SIG-M5 (cell line): ENCODE measurements around the gene TMBIM1.

Experiments used
- DNase-seq: peaks from one replicate; lab custom pipeline; 2025; lab: John Stamatoyannopoulos, UW

TMBIM1 gene

GRCh38 chr2:218257390-218257981 is 34.8 kb downstream of the TMBIM1 start:
- DNase-seq = peak; percentile 93

GRCh38 chr2:218256612-218257350 is 35.5 kb downstream of the TMBIM1 start:
- no peak for DNase-seq

- DNase-seq = no peak
Measured at GRCh38 chr2:218255446-218255845, 36.9 kb downstream of the TMBIM1 start.

DNA sequence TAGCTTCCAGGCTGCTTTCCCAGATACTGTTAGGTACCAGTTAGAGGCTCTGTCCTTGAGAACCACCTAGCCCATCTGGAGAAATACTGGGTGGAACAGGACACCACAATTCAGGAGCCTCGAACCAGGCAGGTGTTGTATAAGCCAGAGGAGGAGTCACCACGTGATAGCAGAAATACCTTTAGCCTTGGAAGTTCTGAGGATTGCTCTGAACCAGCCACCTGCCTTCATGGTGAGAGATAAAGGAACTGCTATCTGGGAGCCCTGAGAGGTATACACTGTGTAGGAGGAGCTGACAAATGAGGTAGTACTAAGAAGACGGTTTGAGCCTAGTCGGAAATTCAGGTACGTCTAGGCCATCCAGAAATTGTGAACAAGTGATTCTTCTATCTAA is 39.1 kb downstream of the TMBIM1 start:
- DNase-seq = no peak

GRCh38 chr2:218252509-218253231 is 39.6 kb downstream of the TMBIM1 start:
- DNase-seq = no peak

DNA sequence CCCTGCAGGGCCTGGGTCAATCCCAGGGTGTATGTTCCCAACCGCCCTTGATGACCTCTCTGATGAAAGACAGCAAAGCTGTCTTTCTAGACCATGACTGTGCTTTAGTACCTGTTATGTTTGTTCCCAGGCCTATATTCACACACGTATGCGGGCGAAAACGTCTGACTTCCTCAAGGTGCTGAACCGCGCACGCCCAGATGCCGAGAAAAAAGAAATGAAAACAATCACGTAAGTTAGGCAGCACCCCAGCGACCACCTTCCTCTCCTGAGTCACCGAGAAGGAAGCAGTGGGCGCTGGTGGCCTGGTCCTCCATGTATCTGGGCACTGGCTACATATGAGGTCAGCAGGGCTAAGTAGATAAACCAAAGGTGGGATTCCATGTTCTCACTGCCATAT is 42.6 kb downstream of the TMBIM1 start:
- DNase-seq = no peak

DNA sequence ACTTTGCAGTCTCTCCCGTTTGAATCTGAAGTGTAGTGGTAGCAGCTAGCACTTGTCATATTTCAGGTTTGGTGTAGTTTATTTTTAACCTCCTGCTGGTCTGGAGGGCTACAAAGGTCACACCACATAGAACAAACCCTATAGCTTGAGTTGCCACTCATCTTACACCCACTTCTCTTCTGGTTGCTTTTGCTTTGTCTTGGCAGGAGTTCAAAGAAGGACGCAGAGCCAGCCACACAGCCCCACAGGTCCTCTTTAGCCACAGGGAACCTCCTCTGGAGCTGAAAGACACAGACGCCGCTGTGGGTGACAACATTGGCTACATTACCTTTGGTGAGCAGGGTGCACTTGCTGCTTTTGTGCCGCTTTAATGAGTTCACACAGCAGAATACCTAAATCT is 47.1 kb downstream of the TMBIM1 start:
- DNase-seq = no peak

DNA sequence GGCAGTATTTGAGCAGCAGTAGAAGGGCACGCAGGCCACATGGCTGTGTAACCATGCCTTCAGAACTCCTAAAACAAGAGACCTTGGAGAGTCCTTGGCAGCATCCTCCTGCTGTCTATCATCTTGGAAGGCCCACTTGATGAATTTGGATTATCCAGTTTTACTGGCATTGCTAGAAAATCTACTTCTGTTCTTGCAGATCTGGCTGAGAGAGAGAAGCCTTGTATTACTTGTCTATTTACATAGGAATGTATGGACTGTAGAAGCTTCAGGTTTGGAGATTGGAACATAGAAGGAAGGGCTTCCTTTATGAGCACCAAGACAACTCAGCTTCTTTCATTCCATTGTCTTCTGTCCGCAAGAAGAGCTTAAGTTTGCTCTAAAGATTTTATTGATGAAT is 47.6 kb downstream of the TMBIM1 start:
- no peak for DNase-seq

- no peak for DNase-seq
Measured at GRCh38 chr2:218244204-218244603, 48.1 kb downstream of the TMBIM1 start.

- no peak for DNase-seq
Measured at GRCh38 chr2:218238887-218239286, 53.4 kb downstream of the TMBIM1 start.

- no peak for DNase-seq
Measured at GRCh38 chr2:218236829-218237228, 55.5 kb downstream of the TMBIM1 start.

DNA sequence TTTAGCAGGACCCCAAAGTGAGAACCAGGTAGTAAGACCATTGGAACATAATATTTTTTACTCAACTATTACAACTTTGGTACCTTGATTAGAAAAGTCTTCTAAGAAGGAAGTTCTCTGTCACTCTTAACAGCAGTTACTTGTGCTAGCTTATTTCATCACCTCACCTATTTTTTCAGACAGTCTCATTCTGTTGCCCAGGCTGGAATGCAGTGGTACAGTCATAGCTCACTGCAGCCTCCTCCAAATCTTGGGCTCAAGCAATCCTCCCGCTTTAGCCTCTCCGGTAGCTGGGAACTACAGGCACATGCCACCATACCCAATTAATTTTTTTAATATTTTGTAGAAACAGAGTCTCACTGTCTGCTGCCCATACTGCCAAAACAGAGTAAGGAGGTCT is 57.3 kb downstream of the TMBIM1 start:
- no peak for DNase-seq

GRCh38 chr2:218234521-218234920 is 57.8 kb downstream of the TMBIM1 start:
- DNase-seq = no peak

DNA sequence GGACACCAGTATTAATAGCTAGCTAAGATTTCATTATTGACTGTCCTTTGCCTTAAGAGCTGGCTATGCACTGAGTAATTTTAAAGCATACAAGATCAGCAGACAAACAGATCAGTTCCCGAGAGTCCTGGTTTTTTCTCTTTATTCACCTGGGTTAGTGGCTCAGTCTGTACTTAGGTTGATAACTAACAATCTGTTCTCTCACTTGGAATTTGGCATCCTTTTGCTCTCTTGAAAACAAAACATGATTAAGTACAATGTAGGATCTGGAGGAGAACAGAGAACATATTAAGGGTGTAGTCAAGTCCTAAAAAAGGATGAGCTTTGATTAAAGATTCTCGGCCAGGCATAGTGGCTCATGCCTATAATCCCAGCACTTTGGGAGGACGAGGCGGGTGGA is 58.8 kb downstream of the TMBIM1 start:
- no peak for DNase-seq

GRCh38 chr2:218230882-218231281 is 61.4 kb downstream of the TMBIM1 start:
- DNase-seq = no peak

GRCh38 chr2:218229851-218230250 is 62.5 kb downstream of the TMBIM1 start:
- DNase-seq = no peak

GRCh38 chr2:218229239-218229638 is 63.1 kb downstream of the TMBIM1 start:
- peak; percentile 88 for DNase-seq

GRCh38 chr2:218228366-218229090 is 63.8 kb downstream of the TMBIM1 start:
- DNase-seq = no peak

DNA sequence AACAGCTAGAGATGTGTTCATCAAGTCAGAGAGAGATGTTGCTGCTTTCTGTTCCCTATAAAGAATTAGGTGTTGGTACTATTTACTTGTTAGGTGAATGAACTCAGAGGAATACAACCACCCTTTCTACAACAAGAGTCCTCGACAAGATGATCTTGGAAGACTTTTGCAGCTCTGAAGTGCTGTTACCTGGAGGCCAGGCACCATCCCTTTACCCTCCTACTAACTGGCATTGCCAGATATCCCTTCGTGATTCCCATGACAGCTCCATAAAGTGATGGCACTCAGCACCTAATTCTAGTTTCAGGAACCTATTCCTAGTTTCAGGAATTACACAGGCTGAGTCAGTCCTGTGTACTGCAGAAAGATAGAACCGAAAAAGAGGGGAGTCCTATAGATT is 65.4 kb downstream of the TMBIM1 start:
- no peak for DNase-seq
